Activated CD8-positive, alpha-beta memory T cell treated with anti-CD3 and anti-CD28 coated beads for 4 hours (primary cell): Measurements from ENCODE around the gene PLEKHB2.
A peak's percentile ranks its signal among the peaks of the same experiment; 100 is the strongest.
"Not testable (repeated sequence)": the region's sequence is repeated elsewhere in the genome, so short reads cannot be mapped to it uniquely, and the experiment has no call there.

Experiments
- DNase-seq, 2 donors: peaks; one replicate each; pipeline ENCODE4 v3.0.0-alpha.2; 2020; ENCODE audit warnings: low read depth in 2 of 2

The PLEKHB2 gene

DNA sequence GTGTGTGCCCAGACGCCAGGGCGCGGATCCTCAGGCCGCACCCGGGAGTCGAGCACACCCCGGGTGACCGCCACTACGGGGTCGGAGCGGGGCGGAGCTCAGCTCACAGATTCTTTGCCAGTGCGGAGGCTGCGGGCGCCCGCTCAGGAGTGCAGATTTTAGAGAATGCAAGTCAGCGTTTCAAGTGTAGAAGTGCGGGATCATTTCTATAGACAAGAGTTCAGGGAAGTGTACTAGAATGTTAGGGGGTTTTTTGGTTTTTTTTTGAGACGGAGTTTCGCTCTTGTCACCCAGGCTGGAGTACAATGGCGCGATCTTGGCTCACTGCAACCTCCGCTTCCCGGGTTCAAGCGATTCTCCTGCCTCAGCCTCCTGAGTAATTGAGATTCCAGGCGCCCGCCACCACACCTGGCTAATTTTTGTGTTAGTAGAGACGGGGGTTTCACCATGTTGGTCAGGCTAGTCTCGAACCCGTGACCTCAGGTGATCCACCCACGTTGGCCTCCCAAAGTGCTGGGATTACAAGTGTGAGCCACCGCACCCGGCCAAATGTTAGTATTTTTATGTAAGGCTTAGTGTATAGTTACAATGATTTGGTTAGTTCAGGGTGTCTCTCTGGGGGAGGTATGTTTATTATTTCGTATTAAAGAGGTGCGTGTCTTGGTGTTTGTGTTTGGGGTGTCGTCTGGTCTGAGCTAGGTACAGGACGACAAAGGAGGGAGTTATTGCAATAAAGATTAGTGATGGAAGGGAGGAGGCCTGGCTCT is 11.3 kb upstream of the PLEKHB2 start:
- peak in 1 of 2 donors; percentile 49 for DNase-seq

DNA sequence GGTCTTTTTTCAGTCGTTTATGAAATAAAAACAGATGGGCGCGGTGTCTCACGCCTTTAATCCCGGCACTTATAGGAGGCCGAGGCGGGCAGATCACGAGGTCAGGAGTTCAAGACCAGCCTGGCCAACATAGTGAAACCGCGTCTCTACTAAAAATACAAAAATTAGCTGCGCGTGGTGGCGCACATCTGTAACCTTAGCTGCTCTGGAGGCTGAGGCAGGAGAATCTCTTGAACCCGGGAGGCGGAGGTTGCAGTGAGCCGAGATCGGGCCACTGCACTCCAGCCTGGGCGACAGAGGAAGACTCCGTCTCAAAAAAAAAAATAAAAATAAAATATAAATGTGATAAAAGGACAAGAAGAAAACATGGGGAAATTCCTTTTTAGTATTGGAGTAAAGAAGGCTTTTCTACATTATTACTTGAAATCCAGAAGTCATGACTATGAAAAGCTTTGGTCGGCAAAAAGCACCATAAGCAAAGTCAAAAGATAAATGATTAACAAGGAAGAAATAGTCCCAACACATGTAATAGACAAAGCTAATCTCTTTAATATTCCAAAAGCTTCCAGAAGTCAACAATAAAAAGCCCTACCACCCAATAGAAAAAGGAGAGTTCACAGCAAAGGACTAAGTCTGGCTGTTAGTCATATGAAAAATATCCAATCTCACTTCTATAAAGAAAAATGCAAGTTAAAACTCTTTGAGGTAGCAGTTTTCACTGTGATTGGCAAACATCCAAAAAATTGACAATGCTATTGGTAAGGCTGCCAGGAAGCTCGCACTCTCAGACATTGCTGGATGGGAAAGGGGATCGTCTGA is 10.5 kb upstream of the PLEKHB2 start:
- DNase-seq = no peak

DNA sequence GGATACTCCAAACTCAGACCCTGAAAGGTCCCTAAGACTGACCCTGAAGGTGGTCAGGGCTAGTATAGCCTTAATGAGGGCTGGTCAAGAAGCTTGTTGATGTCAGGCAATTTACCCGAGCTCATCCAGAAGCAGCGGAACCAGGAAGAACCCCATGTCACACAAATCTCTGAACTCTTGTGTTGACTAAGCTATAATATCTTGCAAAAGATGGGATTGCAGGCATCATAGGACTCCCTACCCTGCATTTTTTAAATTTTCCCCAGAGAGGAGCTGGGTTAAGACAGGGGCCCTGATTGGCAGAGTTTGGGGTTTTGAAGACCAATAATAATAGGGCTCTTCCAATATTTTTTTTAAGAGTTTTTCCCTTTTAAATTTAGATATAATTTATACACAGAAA is 2.0 kb upstream of the PLEKHB2 start:
- DNase-seq = no peak

- DNase-seq = peak; percentile 7 to 40
These were observed 515 bp upstream of the PLEKHB2 start for GRCh38 chr2:131104487-131105155.

DNA sequence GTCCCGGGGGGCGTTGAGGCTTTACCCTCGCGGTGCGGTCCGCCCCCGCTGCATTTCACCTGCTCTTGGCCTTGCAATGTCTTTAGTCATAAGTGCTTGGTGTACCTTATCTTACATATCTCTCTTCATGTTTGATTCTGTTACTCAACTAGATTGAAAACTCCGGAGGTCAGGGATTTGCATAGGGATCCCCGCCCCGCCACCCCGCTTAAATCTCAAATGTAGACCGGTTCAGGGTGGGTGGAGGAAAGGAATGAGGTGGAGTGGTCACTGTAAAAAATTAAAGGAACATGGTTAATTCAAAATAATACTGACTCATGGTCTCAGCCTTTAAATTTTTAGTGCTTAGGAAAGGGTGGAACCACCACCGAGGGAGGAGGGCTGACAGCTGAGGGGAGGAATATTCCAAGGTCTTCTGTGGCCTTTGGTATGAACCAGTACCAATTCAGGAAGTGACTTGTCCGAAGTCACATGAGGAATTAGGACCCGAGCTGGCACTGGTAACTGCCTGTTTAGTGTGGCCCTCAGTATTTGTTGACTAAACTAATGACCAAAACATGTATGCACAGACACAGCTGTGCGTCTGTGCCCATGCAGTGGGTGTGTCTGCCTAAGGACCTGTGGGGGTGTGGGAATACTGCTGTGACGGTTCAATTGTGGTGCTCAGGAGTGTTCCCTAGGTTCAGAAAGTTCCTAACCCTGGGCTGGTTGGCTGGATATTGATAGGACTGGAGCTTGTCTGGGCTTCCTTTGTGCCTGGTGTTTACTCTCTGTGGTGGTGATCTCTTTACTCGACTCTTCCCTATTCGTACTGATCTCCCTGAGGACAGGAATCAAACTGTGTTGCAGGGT is 1.0 kb downstream of the PLEKHB2 start:
- peak; percentile 19 to 42 for DNase-seq

DNA sequence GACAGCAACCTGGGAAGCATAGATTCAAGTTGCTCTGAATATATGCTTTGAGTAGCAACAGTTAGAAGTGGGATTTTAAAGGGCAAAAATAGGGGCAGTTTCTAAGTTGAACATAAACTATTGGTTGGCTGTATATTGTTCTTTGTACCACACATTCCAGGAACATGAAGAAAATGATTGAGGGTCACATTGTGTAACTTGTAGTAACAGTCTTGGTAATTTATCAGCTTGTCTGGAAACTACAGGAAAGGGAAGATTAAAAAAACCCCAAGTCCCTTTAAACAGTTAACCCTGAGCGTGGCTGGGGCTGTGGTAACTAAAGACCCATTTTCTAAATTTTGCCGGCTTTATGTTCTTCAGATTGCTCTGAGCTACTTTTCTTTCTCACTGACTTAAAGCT is 7.4 kb downstream of the PLEKHB2 start:
- DNase-seq = no peak

DNA sequence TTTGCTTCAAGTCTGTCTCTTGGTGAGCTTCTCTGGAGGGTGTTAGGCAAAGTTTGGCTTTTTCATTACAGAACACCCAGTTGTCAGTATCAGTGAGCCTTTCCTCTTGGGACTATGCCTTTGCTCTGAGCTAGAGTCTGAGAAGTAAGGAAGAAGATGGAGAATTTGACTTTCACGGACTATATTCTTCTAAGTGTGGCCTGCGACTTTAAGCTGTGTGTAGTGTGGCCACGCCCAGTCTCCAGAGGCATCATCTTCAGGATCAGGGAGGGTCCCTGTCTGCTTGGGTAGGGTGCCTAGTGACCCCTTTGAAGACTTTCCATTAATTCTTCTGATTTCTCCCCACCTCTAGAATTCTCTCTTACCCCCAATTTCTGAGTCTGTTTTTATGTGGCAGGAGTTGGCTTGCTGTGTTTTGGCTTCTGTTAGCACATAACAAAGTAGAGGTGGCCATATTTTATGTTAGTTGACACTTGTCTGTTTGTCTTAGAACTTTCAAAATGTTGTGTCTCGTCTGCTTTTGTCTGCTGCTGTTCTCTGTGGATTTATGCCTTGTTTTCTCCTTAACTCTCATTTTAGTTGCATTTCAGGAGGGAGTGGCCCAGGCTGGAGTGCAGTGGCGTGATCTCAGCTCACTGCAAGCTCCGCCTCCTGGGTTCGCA is 8.6 kb downstream of the PLEKHB2 start:
- DNase-seq = no peak

- not testable (repeated sequence) for DNase-seq
These were observed 9.8 kb downstream of the PLEKHB2 start for GRCh38 chr2:131114950-131115349.

DNA sequence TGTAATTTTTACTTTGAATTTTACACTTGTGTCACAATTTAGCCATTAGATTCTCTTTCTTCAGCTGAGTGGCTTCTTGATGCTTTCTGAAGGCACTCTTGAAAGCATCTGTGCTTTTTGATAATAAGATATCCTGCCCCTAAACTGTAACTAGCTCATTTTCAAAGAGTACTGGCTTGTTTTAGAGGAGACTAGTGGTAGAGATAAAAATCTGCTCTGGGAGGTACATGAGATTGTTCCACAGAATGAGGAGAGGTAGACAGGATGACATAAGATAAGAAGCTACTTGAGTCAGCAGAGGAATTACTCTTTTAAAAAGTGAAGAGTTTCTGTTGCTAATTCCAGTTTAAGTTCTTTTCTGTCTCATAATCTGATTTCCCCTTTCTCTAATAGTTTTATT is 10.6 kb downstream of the PLEKHB2 start:
- no peak for DNase-seq

- no peak for DNase-seq
These were observed 15.7 kb downstream of the PLEKHB2 start for GRCh38 chr2:131120815-131121317.

- no peak for DNase-seq
These were observed 16.3 kb downstream of the PLEKHB2 start for GRCh38 chr2:131121464-131121863.

DNA sequence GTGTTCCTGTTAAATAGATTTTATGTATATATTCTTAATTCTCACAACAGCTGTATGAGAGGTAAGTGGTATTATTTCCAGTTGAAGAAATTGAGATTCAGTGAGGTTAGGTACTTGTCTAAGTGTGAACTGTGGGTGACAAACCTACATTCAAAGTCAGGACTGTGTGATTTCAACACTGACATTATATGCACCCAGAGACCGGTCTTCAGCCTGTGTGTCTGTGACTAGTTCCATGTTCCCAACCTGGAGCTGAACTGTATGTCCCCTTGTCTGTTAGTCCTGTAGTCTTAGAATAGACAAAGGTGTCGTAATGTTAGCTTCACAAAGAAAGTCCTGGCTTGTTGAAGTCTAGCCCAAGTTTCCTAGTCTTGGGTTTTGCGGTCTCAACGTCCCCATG is 17.4 kb downstream of the PLEKHB2 start:
- no peak for DNase-seq

GRCh38 chr2:131123192-131123591 is 18.1 kb downstream of the PLEKHB2 start:
- no peak for DNase-seq

- no peak for DNase-seq
These were observed 20.1 kb downstream of the PLEKHB2 start for GRCh38 chr2:131125195-131125757.

DNA sequence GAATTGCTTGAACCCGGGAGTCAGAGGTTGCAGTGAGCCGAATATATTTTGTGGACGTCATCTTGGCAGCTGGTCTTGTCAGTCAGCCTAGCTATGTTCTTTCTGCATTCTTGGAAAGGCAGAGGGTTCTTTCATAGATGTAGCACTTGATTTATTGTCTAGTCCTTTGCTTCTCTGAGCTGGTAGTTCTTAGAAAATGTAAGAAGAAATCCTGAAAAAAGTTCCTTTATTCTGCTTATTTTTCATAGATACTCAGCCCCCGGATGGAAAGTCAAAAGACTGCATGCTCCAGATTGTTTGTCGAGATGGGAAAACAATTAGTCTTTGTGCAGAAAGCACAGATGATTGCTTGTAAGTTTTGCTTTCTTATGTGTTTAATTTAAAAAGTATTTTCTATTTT is 21.3 kb downstream of the PLEKHB2 start:
- no peak for DNase-seq

DNA sequence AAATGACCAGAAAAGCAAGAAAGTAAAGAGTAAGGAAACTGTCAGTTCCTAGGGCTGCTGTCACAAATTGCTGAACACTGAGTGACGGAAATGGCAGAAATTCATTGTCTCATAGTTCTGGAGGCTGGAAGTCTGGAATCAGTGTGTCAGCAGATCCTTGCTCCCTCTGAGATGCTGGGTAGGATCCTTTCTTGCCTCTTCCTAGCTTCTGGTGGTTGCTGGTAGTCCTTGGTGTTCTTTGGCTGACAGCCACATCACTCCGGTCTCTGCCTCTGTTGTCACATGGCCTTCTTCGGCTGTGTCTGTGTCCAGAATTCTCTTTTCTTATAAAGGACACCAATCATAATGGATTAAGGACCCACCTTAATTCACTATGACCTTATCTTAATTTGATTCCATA is 21.9 kb downstream of the PLEKHB2 start:
- no peak for DNase-seq

- DNase-seq = no peak
These were observed 22.8 kb downstream of the PLEKHB2 start for GRCh38 chr2:131127981-131128380.

DNA sequence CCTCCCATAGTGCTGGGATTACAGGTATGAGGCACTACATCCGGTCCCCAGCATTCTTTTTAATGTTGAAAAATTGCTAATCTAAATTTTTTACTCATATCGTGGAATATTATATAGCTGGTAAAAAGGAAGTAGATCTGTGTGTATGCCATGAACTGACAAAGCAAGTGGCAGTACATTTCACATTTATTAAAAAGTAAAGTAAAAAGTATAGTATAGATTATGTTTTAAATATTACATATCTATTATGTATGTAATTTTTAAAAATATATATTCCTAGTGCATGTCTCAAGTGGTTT is 25.1 kb downstream of the PLEKHB2 start:
- DNase-seq = no peak

- DNase-seq = no peak
These were observed 27.6 kb downstream of the PLEKHB2 start for GRCh38 chr2:131132729-131133128.

GRCh38 chr2:131140581-131140980 is 35.4 kb downstream of the PLEKHB2 start:
- no peak for DNase-seq

DNA sequence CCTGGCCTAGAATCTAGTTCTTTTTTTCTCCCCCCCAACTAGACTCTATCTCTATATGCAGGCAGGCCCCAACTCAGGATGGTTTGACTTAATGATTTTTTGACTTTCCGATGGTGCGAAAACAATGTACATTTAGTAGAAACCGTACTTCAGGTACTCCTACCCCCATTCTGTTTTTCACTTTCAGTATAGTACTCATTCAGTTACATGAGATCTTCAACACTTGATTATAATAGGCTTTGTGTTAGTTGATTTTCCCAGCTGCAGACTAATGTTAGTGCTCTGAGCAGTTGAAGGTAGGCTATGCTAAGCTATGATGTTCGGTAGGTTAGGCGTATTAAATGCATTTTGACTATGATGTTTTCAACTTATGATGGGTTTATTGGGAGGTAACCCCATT is 37.7 kb downstream of the PLEKHB2 start:
- no peak for DNase-seq
